ENCODE data around the gene C2orf92. TPM values are rescaled to one million over a fixed set of nuclear protein-coding genes. Genes with fewer than 3 reads are reported as not detected.

Gene C2orf92
- polyA plus RNA-seq, 1 experiment = 2.7 TPM

GRCh38 chr2:97658691-97659157 lies 10.8 kb upstream of the C2orf92 start:
- POLR2A ChIA-PET = no interaction called here
- CTCF ChIA-PET = interaction anchor here (1.1 kb wide), 1 partner anchor 68 kb away, joined by 3 read pairs; no protein-coding TSS in a partner anchor
- TF ChIP-seq, protein P1, sequence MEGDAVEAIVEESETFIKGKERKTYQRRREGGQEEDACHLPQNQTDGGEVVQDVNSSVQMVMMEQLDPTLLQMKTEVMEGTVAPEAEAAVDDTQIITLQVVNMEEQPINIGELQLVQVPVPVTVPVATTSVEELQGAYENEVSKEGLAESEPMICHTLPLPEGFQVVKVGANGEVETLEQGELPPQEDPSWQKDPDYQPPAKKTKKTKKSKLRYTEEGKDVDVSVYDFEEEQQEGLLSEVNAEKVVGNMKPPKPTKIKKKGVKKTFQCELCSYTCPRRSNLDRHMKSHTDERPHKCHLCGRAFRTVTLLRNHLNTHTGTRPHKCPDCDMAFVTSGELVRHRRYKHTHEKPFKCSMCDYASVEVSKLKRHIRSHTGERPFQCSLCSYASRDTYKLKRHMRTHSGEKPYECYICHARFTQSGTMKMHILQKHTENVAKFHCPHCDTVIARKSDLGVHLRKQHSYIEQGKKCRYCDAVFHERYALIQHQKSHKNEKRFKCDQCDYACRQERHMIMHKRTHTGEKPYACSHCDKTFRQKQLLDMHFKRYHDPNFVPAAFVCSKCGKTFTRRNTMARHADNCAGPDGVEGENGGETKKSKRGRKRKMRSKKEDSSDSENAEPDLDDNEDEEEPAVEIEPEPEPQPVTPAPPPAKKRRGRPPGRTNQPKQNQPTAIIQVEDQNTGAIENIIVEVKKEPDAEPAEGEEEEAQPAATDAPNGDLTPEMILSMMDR (IDR thresholded peaks at IDR 0.05; ENCODE audit: insufficient read depth, low read depth, low read length) = no peak
- no peak for DNase-seq (ENCODE audit: low read depth)
- Histone ChIP-seq H3K36me3 (ENCODE audit: control insufficient read depth, insufficient read depth, low read length) (peaks cover 31% of the 10 kb centered on the region), H3K4me3 (ENCODE audit: low read depth, low read length) (no peak overlapping the region), H3K27me3 (ENCODE audit: control insufficient read depth, insufficient read depth, low read length) (no peaks in the 10 kb centered on the region)

- Histone ChIP-seq H3K27me3 (ENCODE audit: control insufficient read depth, insufficient read depth, low read length) (no peaks in the 10 kb centered on the region), H3K4me3 (ENCODE audit: low read depth, low read length) (no peak overlapping the region), H3K36me3 (ENCODE audit: control insufficient read depth, insufficient read depth, low read length) (peaks cover 31% of the 10 kb centered on the region)
- POLR2A ChIA-PET = no interaction called here
- TF ChIP-seq, protein P1 (IDR thresholded peaks at IDR 0.05; ENCODE audit: insufficient read depth, low read depth, low read length) = no peak
- CTCF ChIA-PET = interaction anchor here (1.1 kb wide), 1 partner anchor 69 kb away, joined by 3 read pairs; no protein-coding TSS in a partner anchor
- no peak for DNase-seq (ENCODE audit: low read depth)
Observed at GRCh38 chr2:97659256-97660043, 10.1 kb upstream of the C2orf92 start.

GRCh38 chr2:97660044-97660774 lies 9.3 kb upstream of the C2orf92 start:
- DNase-seq (ENCODE audit: low read depth) = no peak
- Histone ChIP-seq H3K36me3 (ENCODE audit: control insufficient read depth, insufficient read depth, low read length) (peaks cover 31% of the 10 kb centered on the region), H3K4me3 (ENCODE audit: low read depth, low read length) (no peak overlapping the region), H3K27me3 (ENCODE audit: control insufficient read depth, insufficient read depth, low read length) (no peaks in the 10 kb centered on the region)
- TF ChIP-seq, protein P1 (IDR thresholded peaks at IDR 0.05; ENCODE audit: insufficient read depth, low read depth, low read length) = no peak
- CTCF ChIA-PET = interaction anchor here (0.6 to 3.4 kb wide), 3 partner anchors 37 to 70 kb away, joined by 3 to 15 read pairs (median 4); no protein-coding TSS in a partner anchor
- POLR2A ChIA-PET = no interaction called here

GRCh38 chr2:97660775-97661389 lies 8.6 kb upstream of the C2orf92 start:
- H3K4me3 ChIP-seq (ENCODE audit: low read depth, low read length) = no peak overlapping the region
- TF ChIP-seq, protein P1 (IDR thresholded peaks at IDR 0.05; ENCODE audit: insufficient read depth, low read depth, low read length) = no peak
- no peaks in the 10 kb centered on the region for H3K27me3 ChIP-seq (ENCODE audit: control insufficient read depth, insufficient read depth, low read length)
- CTCF ChIA-PET = interaction anchor here (0.6 to 3.4 kb wide), 2 partner anchors 36 to 70 kb away, joined by 4 to 15 read pairs; no protein-coding TSS in a partner anchor
- DNase-seq (ENCODE audit: low read depth) = no peak
- H3K36me3 ChIP-seq (ENCODE audit: control insufficient read depth, insufficient read depth, low read length) = peaks cover 29% of the 10 kb centered on the region
- POLR2A ChIA-PET = no interaction called here
